DOHH2 (cell line): ENCODE measurements around the gene DPH5.

Source experiments
- EZH2phosphoT487 ChIP-seq: fragments of 200-600 bp; sonication (generic); IDR thresholded peaks from 2 replicates; pipeline ENCODE4 v1.6.1; 2017; ENCODE audit warnings: borderline replicate concordance, mild to moderate bottlenecking, antibody characterized with exemption, low read length, moderate library complexity, mixed read lengths
- TF ChIP-seq, protein P1 (sequence below): fragments of 200-600 bp; sonication (generic); IDR thresholded peaks from one replicate; pipeline ENCODE4 v1.5.1; 2014; ENCODE audit warnings: antibody characterized with exemption, mild to moderate bottlenecking, low read depth, low read length; ENCODE audit not compliant: poor library complexity, severe bottlenecking

DNA sequence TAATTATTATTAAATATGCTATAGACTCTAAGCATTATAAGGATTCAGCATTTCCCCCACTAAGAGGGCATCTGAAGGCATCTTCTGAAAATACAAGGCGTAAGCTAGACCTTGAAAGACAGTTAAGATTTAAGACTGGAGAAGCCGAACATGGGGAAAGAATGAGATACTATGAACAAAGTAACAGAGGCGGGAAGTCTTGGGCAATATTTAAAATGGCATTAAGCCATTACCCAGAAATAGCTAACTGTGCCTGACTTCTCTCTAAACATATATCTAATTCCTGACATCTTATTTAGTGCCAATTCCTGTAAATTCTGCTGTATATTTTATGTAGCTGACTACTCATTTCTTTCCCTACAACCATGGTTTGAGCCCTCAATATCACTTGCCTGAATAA, 20.9 kb downstream of the DPH5 start:
- TF ChIP-seq, protein P1, sequence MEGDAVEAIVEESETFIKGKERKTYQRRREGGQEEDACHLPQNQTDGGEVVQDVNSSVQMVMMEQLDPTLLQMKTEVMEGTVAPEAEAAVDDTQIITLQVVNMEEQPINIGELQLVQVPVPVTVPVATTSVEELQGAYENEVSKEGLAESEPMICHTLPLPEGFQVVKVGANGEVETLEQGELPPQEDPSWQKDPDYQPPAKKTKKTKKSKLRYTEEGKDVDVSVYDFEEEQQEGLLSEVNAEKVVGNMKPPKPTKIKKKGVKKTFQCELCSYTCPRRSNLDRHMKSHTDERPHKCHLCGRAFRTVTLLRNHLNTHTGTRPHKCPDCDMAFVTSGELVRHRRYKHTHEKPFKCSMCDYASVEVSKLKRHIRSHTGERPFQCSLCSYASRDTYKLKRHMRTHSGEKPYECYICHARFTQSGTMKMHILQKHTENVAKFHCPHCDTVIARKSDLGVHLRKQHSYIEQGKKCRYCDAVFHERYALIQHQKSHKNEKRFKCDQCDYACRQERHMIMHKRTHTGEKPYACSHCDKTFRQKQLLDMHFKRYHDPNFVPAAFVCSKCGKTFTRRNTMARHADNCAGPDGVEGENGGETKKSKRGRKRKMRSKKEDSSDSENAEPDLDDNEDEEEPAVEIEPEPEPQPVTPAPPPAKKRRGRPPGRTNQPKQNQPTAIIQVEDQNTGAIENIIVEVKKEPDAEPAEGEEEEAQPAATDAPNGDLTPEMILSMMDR = no peak
- TF ChIP-seq EZH2phosphoT487 = no peak
